Measurements from ENCODE around the gene TSPAN14.
A peak's percentile ranks its signal among the peaks of the same experiment; 100 is the strongest.

TSPAN14 gene

GRCh38 chr10:80437227-80437626 is 16.9 kb upstream of the TSPAN14 start:
- TF ChIP-seq CTCF (IDR thresholded peaks at IDR 0.05; ENCODE audit: insufficient read depth, low read depth, low read length, missing control alignments): no peak
- DNase-seq (ENCODE audit: low read depth): no peak
- H3K4me3 ChIP-seq (ENCODE audit: low read length): no peak overlapping the region

GRCh38 chr10:80441831-80442230 is 12.3 kb upstream of the TSPAN14 start:
- H3K4me3 ChIP-seq (ENCODE audit: low read length): no peak overlapping the region
- TF ChIP-seq CTCF (IDR thresholded peaks at IDR 0.05; ENCODE audit: insufficient read depth, low read depth, low read length, missing control alignments): no peak
- DNase-seq (ENCODE audit: low read depth): no peak

GRCh38 chr10:80442879-80443278 is 11.2 kb upstream of the TSPAN14 start:
- no peak for DNase-seq (ENCODE audit: low read depth)
- H3K4me3 ChIP-seq (ENCODE audit: low read length): no peak overlapping the region
- no peak for TF ChIP-seq CTCF (IDR thresholded peaks at IDR 0.05; ENCODE audit: insufficient read depth, low read depth, low read length, missing control alignments)

GRCh38 chr10:80443531-80443974 is 10.6 kb upstream of the TSPAN14 start:
- no peak overlapping the region for H3K4me3 ChIP-seq (ENCODE audit: low read length)
- peak; percentile 34 for TF ChIP-seq CTCF (IDR thresholded peaks at IDR 0.05; ENCODE audit: insufficient read depth, low read depth, low read length, missing control alignments)
- no peak for DNase-seq (ENCODE audit: low read depth)

- H3K4me3 ChIP-seq (ENCODE audit: low read length): no peak overlapping the region
- no peak for DNase-seq (ENCODE audit: low read depth)
- TF ChIP-seq CTCF (IDR thresholded peaks at IDR 0.05; ENCODE audit: insufficient read depth, low read depth, low read length, missing control alignments): no peak
Measured at GRCh38 chr10:80444124-80444523, 10.0 kb upstream of the TSPAN14 start.

GRCh38 chr10:80444646-80445319 is 9.3 kb upstream of the TSPAN14 start:
- TF ChIP-seq CTCF (IDR thresholded peaks at IDR 0.05; ENCODE audit: insufficient read depth, low read depth, low read length, missing control alignments): peak; percentile 94
- H3K4me3 ChIP-seq (ENCODE audit: low read length): no peak overlapping the region

More at GRCh38 chr10:80444646-80445319, 9.3 kb upstream of the TSPAN14 start:
- DNase-seq (ENCODE audit: low read depth): peak; percentile 76

All from epithelial cell of esophagus (primary cell).